Trophoblast cell (in vitro differentiated cells and primary cell): Measurements from ENCODE around the gene RCBTB1.

ENCODE experiments used
- DNase-seq, 2 donors: peaks; one replicate each; pipeline ENCODE4 v3.0.0-alpha.2; 2016
- H2AFZ ChIP-seq: 2 replicates; pipeline ENCODE4 v1.6.1; 2013; ENCODE audit warnings: low read length, moderate library complexity, mild to moderate bottlenecking; ENCODE audit not compliant: insufficient read depth, poor library complexity
- H2AK5ac ChIP-seq: 2 replicates; pipeline ENCODE4 v1.6.1; 2013; ENCODE audit warnings: mild to moderate bottlenecking, low read length
- H2BK120ac ChIP-seq: 2 replicates; pipeline ENCODE4 v1.6.1; 2013; ENCODE audit warnings: low read length, mild to moderate bottlenecking, moderate library complexity; ENCODE audit not compliant: insufficient read depth, poor library complexity
- H2BK12ac ChIP-seq: 2 replicates; pipeline ENCODE4 v1.6.1; 2013; ENCODE audit warnings: mild to moderate bottlenecking, low read length, moderate library complexity
- H2BK5ac ChIP-seq: 2 replicates; pipeline ENCODE4 v1.6.1; 2013; ENCODE audit warnings: low read length, low read depth, moderate library complexity, mild to moderate bottlenecking; ENCODE audit not compliant: poor library complexity
- H3K14ac ChIP-seq: 2 replicates; pipeline ENCODE4 v1.6.1; 2013; ENCODE audit warnings: mild to moderate bottlenecking, low read length
- H3K18ac ChIP-seq: 2 replicates; pipeline ENCODE4 v1.6.1; 2013; ENCODE audit warnings: mild to moderate bottlenecking, low read length
- H3K23ac ChIP-seq: 2 replicates; pipeline ENCODE4 v1.6.1; 2013; ENCODE audit warnings: low read length
- H3K27ac ChIP-seq: 2 replicates; pipeline ENCODE4 v1.5.1; 2013; ENCODE audit warnings: low read depth, mild to moderate bottlenecking, inconsistent platforms, low read length, moderate library complexity
- H3K27me3 ChIP-seq: 2 replicates; pipeline ENCODE4 v1.6.1; 2013; ENCODE audit warnings: inconsistent platforms, mild to moderate bottlenecking, low read length, moderate library complexity; ENCODE audit not compliant: insufficient read depth
- H3K36me3 ChIP-seq, 2 experiments: 1 replicate in 1 of 2; 2 replicates in 1 of 2; pipeline ENCODE4 v1.6.1; 2013; ENCODE audit warnings: low read length in 2 of 2, mild to moderate bottlenecking in 2 of 2, moderate library complexity in 1 of 2; ENCODE audit not compliant: insufficient read depth in 2 of 2, control insufficient read depth in 1 of 2
- H3K4ac ChIP-seq: 2 replicates; pipeline ENCODE4 v1.6.1; 2013; ENCODE audit warnings: low read depth, mild to moderate bottlenecking, low read length, moderate library complexity
- H3K4me1 ChIP-seq, 2 experiments: 1 replicate in 1 of 2; 2 replicates in 1 of 2; pipeline ENCODE4 v1.6.1; 2013; ENCODE audit warnings: low read length in 2 of 2, mild to moderate bottlenecking in 2 of 2, moderate library complexity in 1 of 2; ENCODE audit not compliant: insufficient read depth in 2 of 2, control insufficient read depth in 1 of 2
- H3K4me2 ChIP-seq: 2 replicates; pipeline ENCODE4 v1.6.1; 2013; ENCODE audit warnings: inconsistent platforms, mild to moderate bottlenecking, low read length, moderate library complexity
- H3K4me3 ChIP-seq: 2 replicates; pipeline ENCODE4 v1.5.1; 2013; ENCODE audit warnings: mild to moderate bottlenecking, low read depth, low read length, inconsistent platforms
- H3K79me1 ChIP-seq: one replicate; pipeline ENCODE4 v1.6.1; 2013; ENCODE audit warnings: low read length
- H3K79me2 ChIP-seq: 2 replicates; pipeline ENCODE4 v1.6.1; 2013; ENCODE audit warnings: low read length, mild to moderate bottlenecking; ENCODE audit not compliant: control insufficient read depth, insufficient read depth, poor library complexity
- H3K9ac ChIP-seq: 2 replicates; pipeline ENCODE4 v1.6.1; 2013; ENCODE audit warnings: mild to moderate bottlenecking, low read length
- H3K9me3 ChIP-seq: 2 replicates; pipeline ENCODE4 v1.6.1; 2013; ENCODE audit warnings: low read depth, mild to moderate bottlenecking, control low read depth, inconsistent platforms, low read length; ENCODE audit not compliant: insufficient read depth
- H4K12ac ChIP-seq: 2 replicates; pipeline ENCODE4 v1.6.1; 2013; ENCODE audit warnings: low read depth, mild to moderate bottlenecking, low read length, moderate library complexity
- H4K8ac ChIP-seq: 2 replicates; pipeline ENCODE4 v1.6.1; 2013; ENCODE audit warnings: low read depth, mild to moderate bottlenecking, low read length, moderate library complexity
- H4K91ac ChIP-seq: one replicate; pipeline ENCODE4 v1.6.1; 2013; ENCODE audit warnings: low read depth, mild to moderate bottlenecking, low read length, moderate library complexity
- WGBS: extraction: QIAGEN DNeasy Blood & Tissue Kit; methylation state at CpG from one replicate; pipeline ENCODE4 v1.1.7; 2013; ENCODE audit warnings: missing lambda C conversion rate; ENCODE audit not compliant: insufficient read length, insufficient coverage; ENCODE audit errors: extremely low coverage; 5-methylcytosine and 5-hydroxymethylcytosine counted together

RCBTB1 gene

GRCh38 chr13:49528161-49528560, 57.2 kb downstream of the RCBTB1 start:
- Histone ChIP-seq H2AFZ (no peak overlapping the region), H2AK5ac (no peak overlapping the region), H2BK120ac (no peak overlapping the region), H3K18ac (no peak overlapping the region), H3K79me2 (no peaks in the 10 kb centered on the region), H3K27ac (no peak overlapping the region), H3K4me3 (no peak overlapping the region), H3K14ac (no peak overlapping the region), H3K79me1 (no peaks in the 10 kb centered on the region), H3K4ac (no peak overlapping the region), H3K23ac (no peak overlapping the region), H4K12ac (no peak overlapping the region), H2BK5ac (no peak overlapping the region), H4K8ac (no peak overlapping the region), H3K9ac (no peak overlapping the region), H3K36me3 (peaks cover 1 to 2% of the 10 kb centered on the region in 2 experiments), H3K4me1 (no peaks in the 10 kb centered on the region), H3K4me2 (no peak overlapping the region), H4K91ac (no peak overlapping the region), H3K27me3 (no peaks in the 10 kb centered on the region), H2BK12ac (no peak overlapping the region), H3K9me3 (no peaks in the 10 kb centered on the region)
- no CpG with 5 or more reads among the region's 1 CpG for WGBS
- DNase-seq: no peak

DNA sequence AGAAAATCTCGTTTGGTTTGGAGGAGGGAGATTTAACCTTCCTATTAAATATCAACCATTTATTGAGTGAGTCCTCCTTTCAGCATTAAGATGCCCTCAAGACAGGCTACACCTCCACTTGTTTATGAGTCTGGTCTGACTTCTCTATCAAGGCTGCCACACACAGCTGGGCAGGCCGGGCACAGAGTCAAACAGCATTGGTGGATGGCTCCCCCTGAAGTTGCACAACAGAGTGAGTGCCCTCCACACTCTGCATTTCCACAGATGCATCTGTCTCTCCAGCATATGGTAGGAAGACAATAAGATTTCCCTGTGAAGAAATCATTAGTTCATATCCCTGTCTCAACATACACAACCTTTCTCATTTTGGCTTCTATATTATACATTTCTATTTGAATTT, 58.2 kb downstream of the RCBTB1 start:
- Histone ChIP-seq H3K9ac (no peak overlapping the region), H2BK5ac (no peak overlapping the region), H3K79me1 (no peaks in the 10 kb centered on the region), H3K4me3 (no peak overlapping the region), H4K8ac (no peak overlapping the region), H3K79me2 (no peaks in the 10 kb centered on the region), H3K27ac (no peak overlapping the region), H3K27me3 (no peaks in the 10 kb centered on the region), H3K18ac (no peak overlapping the region), H3K14ac (no peak overlapping the region), H2BK12ac (no peak overlapping the region), H2BK120ac (no peak overlapping the region), H3K4ac (no peak overlapping the region), H3K4me2 (no peak overlapping the region), H3K4me1 (no peaks in the 10 kb centered on the region), H3K36me3 (peaks cover 1 to 3% of the 10 kb centered on the region in 2 experiments), H4K91ac (no peak overlapping the region), H4K12ac (no peak overlapping the region), H2AFZ (no peak overlapping the region), H2AK5ac (no peak overlapping the region), H3K23ac (no peak overlapping the region), H3K9me3 (no peaks in the 10 kb centered on the region)
- no peak for DNase-seq
- WGBS: no CpG with 5 or more reads among the region's 2 CpGs

- WGBS: no CpG with 5 or more reads among the region's 5 CpGs
- H3K4me2 ChIP-seq: no peak overlapping the region
- H4K8ac ChIP-seq: no peak overlapping the region
- H2BK120ac ChIP-seq: no peak overlapping the region
- H2AK5ac ChIP-seq: no peak overlapping the region
- H2BK5ac ChIP-seq: no peak overlapping the region
- no peak overlapping the region for H4K12ac ChIP-seq
- no peak overlapping the region for H2AFZ ChIP-seq
- H3K18ac ChIP-seq: no peak overlapping the region
- H3K9me3 ChIP-seq: no peaks in the 10 kb centered on the region
- no peak overlapping the region for H2BK12ac ChIP-seq
- no peak overlapping the region for H3K27ac ChIP-seq
- H3K27me3 ChIP-seq: no peaks in the 10 kb centered on the region
- H3K23ac ChIP-seq: no peak overlapping the region
- no peak for DNase-seq
- H3K36me3 ChIP-seq: peaks cover under 1 to 3% of the 10 kb centered on the region in 2 experiments
- H3K14ac ChIP-seq: no peak overlapping the region
- no peak overlapping the region for H3K4ac ChIP-seq
- no peak overlapping the region for H3K4me3 ChIP-seq
- H3K4me1 ChIP-seq: no peaks in the 10 kb centered on the region
- no peak overlapping the region for H4K91ac ChIP-seq
- H3K79me2 ChIP-seq: no peaks in the 10 kb centered on the region
- no peak overlapping the region for H3K9ac ChIP-seq
- no peaks in the 10 kb centered on the region for H3K79me1 ChIP-seq
Observed at GRCh38 chr13:49524740-49525501, 60.4 kb downstream of the RCBTB1 start.

DNA sequence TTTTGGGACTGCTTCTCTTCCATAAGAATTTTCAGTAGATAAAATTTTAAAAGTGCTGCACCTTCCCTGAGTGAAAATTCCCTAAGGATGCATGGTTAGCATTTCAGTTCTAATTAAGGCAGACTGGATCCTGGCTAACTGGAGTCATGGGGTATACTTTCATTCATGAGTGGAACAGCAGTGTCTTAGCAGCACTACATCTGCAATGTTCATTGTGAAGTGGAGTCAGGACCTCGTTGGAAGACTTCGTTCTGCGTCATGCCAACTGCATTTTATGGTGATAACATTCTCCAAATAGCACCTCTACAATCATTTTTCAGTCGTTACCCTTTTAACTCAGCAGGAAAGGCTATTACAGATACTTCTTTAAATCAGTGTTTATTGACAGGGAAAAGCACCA, 64.1 kb downstream of the RCBTB1 start:
- Histone ChIP-seq H3K18ac (no peak overlapping the region), H2AFZ (no peak overlapping the region), H3K4me2 (no peak overlapping the region), H2BK5ac (no peak overlapping the region), H3K9me3 (no peaks in the 10 kb centered on the region), H3K36me3 (peaks cover 0 to 3% of the 10 kb centered on the region in 2 experiments), H4K8ac (no peak overlapping the region), H3K4ac (no peak overlapping the region), H3K23ac (no peak overlapping the region), H2AK5ac (no peak overlapping the region), H3K4me3 (no peak overlapping the region), H3K27ac (no peak overlapping the region), H3K4me1 (peaks cover 2% of the 10 kb centered on the region in 2 experiments), H2BK12ac (no peak overlapping the region), H3K27me3 (no peaks in the 10 kb centered on the region), H3K9ac (no peak overlapping the region), H2BK120ac (no peak overlapping the region), H4K12ac (no peak overlapping the region), H3K14ac (no peak overlapping the region), H4K91ac (no peak overlapping the region), H3K79me1 (no peaks in the 10 kb centered on the region), H3K79me2 (no peaks in the 10 kb centered on the region)
- WGBS: no CpG with 5 or more reads among the region's 4 CpGs
- no peak for DNase-seq
